Colonic mucosa (tissue), 4 donors: ENCODE data around the gene SLC1A7. TPM values are rescaled to one million over a fixed set of nuclear protein-coding genes. Genes with fewer than 3 reads are reported as not detected.

Source experiments
- DNase-seq: peaks from one replicate; pipeline ENCODE4 v3.0.0-alpha.2; 2020
- H3K27ac ChIP-seq: fragments of 200-600 bp; one replicate; pipeline ENCODE4 v1.8.0; 2021
- H3K27me3 ChIP-seq: fragments of 200-600 bp; one replicate; pipeline ENCODE4 v1.8.0; 2021
- H3K36me3 ChIP-seq: fragments of 200-600 bp; one replicate; pipeline ENCODE4 v1.8.0; 2021
- H3K4me1 ChIP-seq: fragments of 200-600 bp; one replicate; pipeline ENCODE4 v1.8.0; 2021; ENCODE audit warnings: mild to moderate bottlenecking
- H3K4me3 ChIP-seq: fragments of 200-600 bp; one replicate; pipeline ENCODE4 v1.8.0; 2021
- H3K9ac ChIP-seq, 2 donors: one replicate each; pipeline ENCODE4 v1.7.0; 2013; ENCODE audit warnings: control low read depth in 2 of 2, low read depth in 2 of 2, low read length in 2 of 2
- H3K9me3 ChIP-seq: fragments of 200-600 bp; one replicate; pipeline ENCODE4 v1.8.0; 2021
- intact Hi-C: fragments of 100-400 bp; cut with DNase I; formaldehyde crosslinking; loops from one replicate; pipeline ENCODE4 v1.14.1; 2022
- total RNA-seq, 2 donors: library from RNA; stranded (reverse); fragmentation: NEBNext Ultra II Directional in 1 of 2; extraction: Animal tissue kit (Norgen Biotek cat#: 25700) in 1 of 2; gene quantifications; one replicate each; pipeline ENCODE4 v1.2.1, GENCODE V29; 2021
- TF ChIP-seq, protein P1 (sequence below): fragments of 200-600 bp; IDR thresholded peaks from one replicate; pipeline ENCODE4 v1.8.0; 2022; ENCODE audit warnings: antibody characterized with exemption, mild to moderate bottlenecking
- donor health status: healthy.
- donor health status: DM: no; HTN: no; CAD: no.
- donor health status: DM: no; HTN: no; CAD: no.

SLC1A7 gene
- total RNA-seq, 2 donors from 2014 or later, result 0.50 to 1.1 TPM

DNA sequence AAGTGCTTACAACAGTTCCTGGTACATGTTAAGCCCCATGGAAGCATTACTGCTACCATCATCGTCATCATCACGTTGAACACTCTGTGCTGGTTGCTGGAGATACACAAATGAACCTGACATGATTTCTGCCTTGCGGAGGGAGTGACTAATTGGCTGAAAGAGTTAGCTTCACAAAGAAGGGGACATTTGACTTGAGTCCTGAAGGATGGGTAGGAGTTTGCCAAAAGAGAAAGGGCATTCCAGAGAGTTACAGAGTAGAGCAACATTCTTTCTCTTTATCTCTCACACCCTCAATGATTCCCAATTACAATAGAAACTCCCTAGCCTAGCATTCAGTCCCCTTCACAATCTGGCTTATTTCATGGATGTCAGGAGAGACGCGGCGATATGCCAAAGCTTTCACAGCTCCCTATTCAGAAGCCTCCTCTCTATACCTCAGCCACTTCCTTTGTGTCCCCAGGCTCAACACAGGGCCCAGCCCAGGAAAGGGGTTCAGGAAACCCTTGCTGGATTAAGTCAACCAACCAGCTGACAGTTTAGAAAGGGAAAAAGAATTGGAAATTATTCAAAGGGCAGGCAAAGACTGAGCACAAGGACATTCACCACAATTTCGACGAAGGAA, 38.0 kb downstream of the SLC1A7 start:
- no peaks in the 10 kb centered on the region for H3K9me3 ChIP-seq
- H3K36me3 ChIP-seq, result no peaks in the 10 kb centered on the region
- H3K4me1 ChIP-seq, result no peaks in the 10 kb centered on the region
- H3K27me3 ChIP-seq, result no peaks in the 10 kb centered on the region
- no peak overlapping the region for H3K9ac ChIP-seq
- H3K4me3 ChIP-seq, result no peak overlapping the region
- TF ChIP-seq, protein P1, sequence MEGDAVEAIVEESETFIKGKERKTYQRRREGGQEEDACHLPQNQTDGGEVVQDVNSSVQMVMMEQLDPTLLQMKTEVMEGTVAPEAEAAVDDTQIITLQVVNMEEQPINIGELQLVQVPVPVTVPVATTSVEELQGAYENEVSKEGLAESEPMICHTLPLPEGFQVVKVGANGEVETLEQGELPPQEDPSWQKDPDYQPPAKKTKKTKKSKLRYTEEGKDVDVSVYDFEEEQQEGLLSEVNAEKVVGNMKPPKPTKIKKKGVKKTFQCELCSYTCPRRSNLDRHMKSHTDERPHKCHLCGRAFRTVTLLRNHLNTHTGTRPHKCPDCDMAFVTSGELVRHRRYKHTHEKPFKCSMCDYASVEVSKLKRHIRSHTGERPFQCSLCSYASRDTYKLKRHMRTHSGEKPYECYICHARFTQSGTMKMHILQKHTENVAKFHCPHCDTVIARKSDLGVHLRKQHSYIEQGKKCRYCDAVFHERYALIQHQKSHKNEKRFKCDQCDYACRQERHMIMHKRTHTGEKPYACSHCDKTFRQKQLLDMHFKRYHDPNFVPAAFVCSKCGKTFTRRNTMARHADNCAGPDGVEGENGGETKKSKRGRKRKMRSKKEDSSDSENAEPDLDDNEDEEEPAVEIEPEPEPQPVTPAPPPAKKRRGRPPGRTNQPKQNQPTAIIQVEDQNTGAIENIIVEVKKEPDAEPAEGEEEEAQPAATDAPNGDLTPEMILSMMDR, result no peak
- DNase-seq, result no peak
- H3K27ac ChIP-seq, result no peak overlapping the region
- intact Hi-C loops, result no loop called here

DNA sequence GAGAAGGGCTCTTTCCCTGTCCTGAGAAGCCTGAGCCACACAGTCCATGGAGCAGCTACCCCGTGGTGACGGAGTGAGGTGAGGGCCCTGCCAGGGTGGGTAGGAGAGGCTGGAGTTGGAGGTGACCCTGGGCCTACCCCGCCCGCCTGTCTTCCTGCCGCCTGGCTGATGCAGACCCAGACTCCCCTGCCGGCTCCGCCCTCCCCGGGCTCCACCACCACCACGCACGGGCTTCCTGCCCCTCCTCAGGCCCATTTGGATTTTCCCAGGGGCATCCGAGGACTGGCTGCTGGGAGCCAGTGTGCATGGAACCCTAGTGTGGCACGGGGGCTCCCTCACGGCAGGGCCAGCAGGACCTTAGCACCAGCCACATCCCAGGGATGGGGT, 47.9 kb downstream of the SLC1A7 start:
- H3K9ac ChIP-seq, result no peak overlapping the region
- DNase-seq, result no peak
- TF ChIP-seq, protein P1, result no peak
- H3K9me3 ChIP-seq, result no peaks in the 10 kb centered on the region
- intact Hi-C loops, result no loop called here
- no peaks in the 10 kb centered on the region for H3K4me1 ChIP-seq
- no peak overlapping the region for H3K27ac ChIP-seq
- H3K4me3 ChIP-seq, result no peak overlapping the region
- H3K36me3 ChIP-seq, result no peaks in the 10 kb centered on the region
- no peaks in the 10 kb centered on the region for H3K27me3 ChIP-seq

DNA sequence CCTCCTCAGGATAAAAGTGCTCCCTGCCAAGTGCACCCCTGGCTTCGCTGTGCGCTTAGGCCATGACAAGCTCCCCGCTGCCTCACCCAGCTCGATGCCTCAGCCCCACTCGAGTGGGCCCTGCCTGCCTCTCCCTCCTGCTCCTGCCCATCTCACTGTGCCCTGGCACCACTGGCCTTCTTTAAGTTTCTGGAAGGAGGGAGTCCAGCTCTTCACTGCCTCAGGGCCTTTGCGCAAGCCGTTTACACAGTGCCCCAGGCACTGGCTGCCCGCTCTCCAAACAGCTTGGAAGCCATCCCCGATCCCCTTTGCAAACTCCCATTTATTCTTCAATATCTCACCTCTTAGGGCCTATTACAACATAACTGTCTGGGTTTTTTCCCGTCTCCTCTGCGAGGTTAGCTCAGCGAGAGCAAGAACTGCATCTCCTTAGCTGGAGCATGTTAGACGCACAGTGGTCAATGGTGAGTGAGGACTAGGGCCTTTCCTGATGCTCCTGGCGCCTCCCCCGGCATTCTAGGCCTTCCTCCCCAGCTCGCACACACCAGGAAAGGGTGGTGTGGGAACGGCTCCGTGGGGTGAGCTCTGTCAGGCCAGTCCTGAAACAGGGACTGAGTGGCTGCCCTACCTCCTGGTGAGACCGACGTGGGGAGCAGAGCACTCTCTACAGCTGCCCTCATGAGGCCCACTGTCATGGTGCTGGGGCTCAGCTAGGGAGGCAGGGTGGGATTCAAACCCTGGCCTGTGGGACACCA, 48.5 kb downstream of the SLC1A7 start:
- intact Hi-C loops, result no loop called here
- Histone ChIP-seq H3K4me1 (no peaks in the 10 kb centered on the region), H3K9ac (no peak overlapping the region), H3K9me3 (no peaks in the 10 kb centered on the region), H3K27ac (no peak overlapping the region), H3K36me3 (no peaks in the 10 kb centered on the region), H3K27me3 (no peaks in the 10 kb centered on the region), H3K4me3 (no peak overlapping the region)
- TF ChIP-seq, protein P1, result no peak
- DNase-seq, result no peak

DNA sequence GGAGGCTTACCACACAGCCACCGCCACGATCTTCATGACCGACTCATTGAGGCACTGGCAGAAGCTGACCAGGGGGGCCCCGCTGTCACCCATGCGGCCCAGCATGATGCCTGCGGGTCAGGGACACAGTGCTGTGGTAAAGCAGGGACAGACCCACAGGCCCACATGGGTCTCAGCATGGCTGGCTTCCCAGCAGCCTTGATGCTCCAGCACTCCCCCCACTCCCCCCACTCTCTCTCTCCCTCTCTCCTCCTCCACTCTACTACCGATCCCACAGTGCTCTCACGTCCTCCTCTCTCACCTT, 49.0 kb downstream of the SLC1A7 start:
- no peak overlapping the region for H3K9ac ChIP-seq
- no peak overlapping the region for H3K4me3 ChIP-seq
- intact Hi-C loops, result no loop called here
- H3K27ac ChIP-seq, result no peak overlapping the region
- no peaks in the 10 kb centered on the region for H3K9me3 ChIP-seq
- no peaks in the 10 kb centered on the region for H3K36me3 ChIP-seq
- DNase-seq, result no peak
- TF ChIP-seq, protein P1, result no peak
- no peaks in the 10 kb centered on the region for H3K4me1 ChIP-seq
- H3K27me3 ChIP-seq, result no peaks in the 10 kb centered on the region

DNA sequence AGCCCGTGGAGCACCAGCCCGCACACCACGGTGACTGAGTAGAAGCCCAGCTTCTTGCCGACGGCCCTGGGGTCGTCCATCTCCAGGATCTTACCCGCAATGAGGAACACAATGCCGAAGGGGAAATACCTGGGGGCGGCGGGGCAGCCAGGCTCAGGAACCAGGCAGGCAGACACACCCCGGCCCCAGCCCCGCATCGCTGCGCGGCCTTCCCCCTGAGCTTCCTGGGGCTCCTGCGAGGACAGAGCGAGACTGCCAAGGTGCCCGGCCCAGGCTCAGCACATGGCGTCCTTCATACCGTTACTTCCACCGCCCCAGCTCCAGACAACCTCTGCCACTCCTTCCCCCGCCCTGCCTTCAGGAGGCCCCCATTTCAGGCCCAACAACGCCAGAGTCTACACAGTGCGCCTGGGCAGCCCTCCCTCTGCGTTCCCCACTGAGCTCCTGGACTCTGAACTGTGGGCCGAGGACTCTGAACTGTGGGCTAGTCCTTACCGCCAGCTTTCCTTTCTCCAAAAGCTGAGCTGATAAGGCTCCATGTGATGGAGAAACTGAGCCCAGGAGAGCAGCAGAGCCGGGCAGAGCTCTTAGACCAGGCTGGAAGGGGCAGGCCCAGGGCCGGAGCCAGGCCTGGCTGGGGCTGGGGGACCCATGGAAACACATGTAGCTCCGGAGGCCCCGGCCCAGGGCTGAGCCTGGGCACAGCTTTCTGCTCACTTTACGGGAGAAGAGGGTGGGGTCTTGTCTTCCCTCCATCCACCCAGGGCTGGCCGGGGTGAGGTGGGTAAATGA, 49.6 kb downstream of the SLC1A7 start:
- H3K36me3 ChIP-seq, result no peaks in the 10 kb centered on the region
- H3K9ac ChIP-seq, result no peak overlapping the region
- H3K27ac ChIP-seq, result no peak overlapping the region
- H3K9me3 ChIP-seq, result no peaks in the 10 kb centered on the region
- TF ChIP-seq, protein P1, result no peak
- intact Hi-C loops, result no loop called here
- no peaks in the 10 kb centered on the region for H3K4me1 ChIP-seq
- DNase-seq, result no peak
- no peaks in the 10 kb centered on the region for H3K27me3 ChIP-seq
- H3K4me3 ChIP-seq, result no peak overlapping the region
